GM18519 (cell line): Measurements from ENCODE around the gene TTF2.
"Not testable (repeated sequence)": the region's sequence is repeated elsewhere in the genome, so short reads cannot be mapped to it uniquely, and the experiment has no call there.

Experiments
- ATAC-seq: cut with Tn5 transposase; IDR thresholded peaks from one replicate; pipeline ENCODE4 v1.9.1; 2021; ENCODE audit warnings: mild to moderate bottlenecking, moderate library complexity; ENCODE audit not compliant: unreplicated experiment, low FRiP score

TTF2 gene

GRCh38 chr1:117116784-117117130, 56.6 kb downstream of the TTF2 start:
- no peak for ATAC-seq

DNA sequence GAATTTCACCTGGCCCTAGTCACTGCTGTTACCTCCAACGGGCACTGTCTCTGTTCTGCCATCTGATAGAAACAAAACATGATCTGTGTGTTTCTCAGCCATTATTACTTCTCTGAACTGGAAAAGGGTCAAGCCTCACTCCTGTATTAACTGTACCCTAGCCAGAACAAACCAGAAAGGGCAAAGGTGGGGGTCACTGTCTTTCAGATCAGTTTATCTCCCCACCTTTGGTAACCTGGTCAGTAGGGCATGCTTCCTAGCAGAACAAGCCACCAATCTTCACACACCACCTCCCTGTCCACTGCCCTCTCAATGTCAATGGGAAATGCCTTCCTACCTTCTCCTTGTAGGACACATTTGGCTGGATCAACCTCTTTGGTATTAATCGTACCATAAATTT, 57.6 kb downstream of the TTF2 start:
- no peak for ATAC-seq

GRCh38 chr1:117118137-117118536, 58.0 kb downstream of the TTF2 start:
- no peak for ATAC-seq

GRCh38 chr1:117119144-117119543, 59.0 kb downstream of the TTF2 start:
- not testable (repeated sequence) for ATAC-seq

- ATAC-seq: peak; percentile 3
Measured at GRCh38 chr1:117120774-117121588, 60.9 kb downstream of the TTF2 start.

GRCh38 chr1:117121589-117122329, 61.6 kb downstream of the TTF2 start, which contains the start of gene TRIM45:
TSS of gene TRIM45 (minus strand) at chr1:117121749. CDS start at chr1:117121201, 548 bp downstream.
- ATAC-seq: peak; percentile 77

- no peak for ATAC-seq
Measured at GRCh38 chr1:117122330-117123025, 62.4 kb downstream of the TTF2 start.

DNA sequence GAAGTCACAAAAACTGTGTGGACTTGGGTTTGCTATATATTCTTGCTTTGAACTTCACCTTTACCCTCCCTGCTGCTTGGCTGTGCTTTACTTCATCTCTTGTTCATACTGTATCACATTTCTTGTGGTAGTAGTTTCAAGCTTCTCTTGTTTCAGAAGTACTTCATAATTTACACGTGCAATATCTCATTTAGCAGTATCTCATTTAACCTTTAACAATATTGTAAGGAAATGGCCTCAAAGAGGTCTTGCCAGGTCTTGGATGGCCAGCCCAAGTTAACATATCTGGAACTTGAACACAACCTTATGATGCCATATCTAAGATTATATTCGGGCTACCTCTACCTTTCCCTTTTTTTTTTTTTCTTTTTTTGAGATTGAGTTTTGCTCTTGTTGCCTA, 63.1 kb downstream of the TTF2 start:
- ATAC-seq: no peak

GRCh38 chr1:117124661-117125060, 64.5 kb downstream of the TTF2 start:
- ATAC-seq: no peak

DNA sequence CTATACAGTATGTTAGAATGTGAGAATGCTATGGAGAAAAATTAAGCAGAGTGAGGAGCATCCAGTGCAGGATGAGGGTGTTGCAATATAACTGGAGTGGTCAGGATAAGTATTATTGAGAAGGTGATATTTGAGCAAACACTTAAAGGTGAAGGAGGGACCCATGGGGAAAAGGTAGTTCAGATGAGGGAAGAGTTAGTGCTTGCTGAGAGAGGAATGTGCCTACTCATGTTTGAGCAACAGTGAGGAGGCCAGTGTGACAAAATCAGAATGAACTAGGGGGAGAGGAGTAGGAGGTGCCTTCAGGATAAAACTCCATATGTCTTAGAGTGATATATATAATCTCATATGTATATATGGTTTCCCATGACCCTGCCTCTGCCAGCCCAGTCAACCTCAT, 67.7 kb downstream of the TTF2 start:
- no peak for ATAC-seq

- no peak for ATAC-seq
Measured at GRCh38 chr1:117128323-117129079, 68.4 kb downstream of the TTF2 start.

- no peak for ATAC-seq
Measured at GRCh38 chr1:117130526-117130925, 70.4 kb downstream of the TTF2 start.

DNA sequence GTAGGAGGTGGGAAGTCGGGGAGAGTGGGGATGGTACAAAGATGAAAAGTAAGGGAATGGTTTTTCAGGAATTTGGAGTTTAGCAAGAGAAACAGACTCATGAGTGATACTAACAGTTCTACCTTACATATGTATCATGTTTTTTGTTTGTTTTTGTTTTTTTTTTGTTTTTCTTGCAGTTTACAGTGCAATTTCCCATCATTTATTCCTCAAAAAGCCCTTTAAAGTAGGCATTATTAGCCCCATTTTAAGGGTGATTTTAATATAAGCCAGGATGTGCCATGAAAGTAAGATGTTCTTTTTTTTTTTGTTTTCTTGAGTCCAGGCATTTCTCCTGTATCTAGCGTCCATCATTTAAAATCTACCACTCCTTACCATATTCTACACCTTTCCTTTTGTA, 75.2 kb downstream of the TTF2 start:
- ATAC-seq: no peak

DNA sequence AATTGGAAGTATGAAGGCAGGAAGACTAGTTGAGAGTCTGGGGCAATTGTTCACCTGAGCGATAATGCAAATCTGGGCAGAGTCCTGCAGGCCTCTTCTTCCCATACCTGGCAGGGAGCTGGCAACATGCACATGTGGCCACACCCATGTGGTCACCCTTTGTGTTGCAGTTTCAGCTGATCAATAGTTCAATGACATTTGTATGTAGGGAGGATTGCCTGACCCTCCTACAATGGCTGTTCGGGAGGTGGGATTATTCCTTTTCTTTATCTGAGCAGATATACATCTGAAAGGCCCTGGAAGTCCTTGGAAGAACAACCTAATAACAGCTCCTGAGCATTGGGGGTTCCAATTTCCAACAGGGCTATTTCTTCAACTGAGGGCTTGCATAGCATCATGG, 76.6 kb downstream of the TTF2 start:
- no peak for ATAC-seq

DNA sequence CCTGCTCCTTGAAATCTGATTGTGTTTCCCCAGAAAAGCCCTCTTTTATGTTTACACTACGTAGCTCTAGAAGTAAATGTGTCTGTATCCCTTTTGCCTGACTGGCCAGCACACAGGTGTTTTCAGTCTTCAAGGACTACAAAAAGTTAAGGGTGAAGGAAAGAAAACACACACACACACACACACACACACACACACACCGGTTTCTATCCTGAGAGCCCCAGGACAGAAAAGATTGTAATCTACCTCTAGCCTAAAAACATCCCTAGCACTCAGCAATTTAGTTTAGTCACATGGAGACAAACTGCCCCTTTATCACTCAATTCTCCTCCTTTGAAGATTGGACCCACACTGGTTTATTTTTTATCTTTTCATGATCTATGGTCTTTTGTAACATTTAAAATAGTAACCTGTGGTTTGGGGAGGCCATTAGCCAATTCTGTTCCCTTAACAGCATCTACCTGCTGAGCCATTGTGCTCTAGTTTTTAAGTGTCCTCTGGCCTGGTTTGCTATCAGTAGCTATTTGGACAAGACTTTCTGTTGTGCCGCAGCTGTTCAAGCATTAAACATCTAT, 77.2 kb downstream of the TTF2 start:
- ATAC-seq: no peak

DNA sequence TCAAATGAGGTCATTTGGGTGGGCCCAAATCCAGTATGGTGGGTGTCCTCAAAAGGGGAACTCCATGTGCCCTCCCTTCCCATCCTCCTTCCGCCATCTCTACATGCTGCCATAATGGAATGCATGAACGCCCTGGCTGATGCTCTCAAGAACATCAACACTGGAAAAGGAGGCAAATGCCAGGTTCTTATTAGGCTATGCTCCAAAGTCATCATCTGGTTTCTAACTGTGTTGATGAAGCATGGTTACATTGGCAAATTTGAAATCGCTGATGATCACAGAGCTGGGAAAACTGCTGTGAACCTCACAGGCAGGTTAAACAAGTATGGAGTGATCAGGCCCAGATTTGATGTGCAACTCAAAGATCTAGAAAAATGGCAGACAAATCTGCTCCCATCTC, 78.0 kb downstream of the TTF2 start:
- no peak for ATAC-seq

GRCh38 chr1:117138561-117138960, 78.4 kb downstream of the TTF2 start:
- ATAC-seq: no peak

GRCh38 chr1:117142200-117142599, 82.1 kb downstream of the TTF2 start:
- no peak for ATAC-seq

DNA sequence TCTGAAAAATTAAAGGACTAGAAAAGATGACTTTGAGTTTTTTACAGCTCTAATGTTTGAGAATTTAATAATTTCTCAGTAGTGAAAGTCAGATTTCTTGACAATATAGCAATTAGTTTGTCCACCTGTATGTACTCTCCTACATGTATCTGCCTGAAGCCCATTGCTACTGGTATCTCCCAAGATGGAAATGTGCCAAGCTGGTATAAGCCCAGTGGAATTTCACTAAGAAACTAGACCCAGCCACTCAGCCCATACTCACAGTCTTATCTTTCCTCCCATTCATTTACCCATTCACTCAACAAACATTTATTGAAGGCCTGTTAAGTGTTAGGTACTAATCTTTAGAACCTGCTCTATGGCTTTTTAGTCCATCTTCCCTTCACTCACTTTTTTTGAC, 83.0 kb downstream of the TTF2 start:
- no peak for ATAC-seq

DNA sequence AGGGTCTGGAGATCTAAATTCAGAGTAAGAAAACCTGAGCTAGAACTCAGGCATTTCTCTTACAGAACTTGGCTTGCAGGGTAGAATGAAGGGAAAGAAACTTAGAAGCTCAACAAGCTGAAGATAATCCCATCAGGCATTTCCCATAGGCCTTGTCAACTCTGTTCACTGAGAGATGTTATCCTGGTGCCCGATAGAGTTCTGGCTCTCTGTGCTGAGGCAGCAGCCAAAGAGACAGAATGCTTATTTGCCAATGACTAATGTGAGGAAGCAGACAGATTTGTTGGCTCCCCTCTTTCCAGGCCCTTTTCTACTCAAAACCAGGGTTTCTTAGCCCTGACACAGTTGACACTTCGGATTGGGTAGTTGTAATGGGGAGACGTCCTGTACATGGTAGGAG, 83.7 kb downstream of the TTF2 start:
- ATAC-seq: no peak
